PC-9 (cell line): ENCODE data around the gene MAST2. TPM values are rescaled to one million over a fixed set of nuclear protein-coding genes. Genes with fewer than 3 reads are reported as not detected.

Experiments used
- BruUV-seq: library from RNA; stranded (reverse); fragments of 400-500 nt; replicated peaks from 2 replicates; lab custom pipeline; 2021; lab: Mats Ljungman, UMichigan
- CTCF ChIA-PET: fragments of 300-600 bp; sonication (Branson Sonifier 250); formaldehyde crosslinking; loops from one replicate; lab custom pipeline; 2022; ENCODE audit warnings: antibody characterized with exemption; lab: Charles Lee
- POLR2A ChIA-PET: fragments of 300-600 bp; sonication (Branson Sonifier 250); formaldehyde crosslinking; loops from one replicate; lab custom pipeline; 2022; ENCODE audit warnings: antibody characterized with exemption; ENCODE audit not compliant: unreplicated experiment; lab: Charles Lee
- DNase-seq, 2 experiments: peaks; one replicate each; pipeline versions ENCODE4 v3.0.0 to v3.0.0-alpha.2; 2015 to 2022; ENCODE audit warnings: mixed read lengths in 1 of 2
- H2AFZ ChIP-seq: fragments of 200-600 bp; sonication (generic); 2 replicates; pipeline ENCODE4 v1.8.1; 2017; ENCODE audit warnings: antibody characterized with exemption
- H3F3A ChIP-seq: fragments of 200-600 bp; sonication (generic); 2 replicates; pipeline ENCODE4 v1.8.1; 2017; ENCODE audit warnings: antibody characterized with exemption, mild to moderate bottlenecking, low read depth; ENCODE audit not compliant: insufficient read depth
- H3K27ac ChIP-seq: fragments of 200-600 bp; sonication (generic); 2 replicates; pipeline ENCODE4 v1.6.1; 2016; ENCODE audit warnings: mixed run types
- H3K27me3 ChIP-seq: fragments of 200-600 bp; sonication (generic); 2 replicates; pipeline ENCODE4 v1.6.1; 2016; ENCODE audit warnings: low read depth, mixed run types; ENCODE audit not compliant: insufficient read depth
- H3K36me3 ChIP-seq: fragments of 200-600 bp; sonication (generic); 2 replicates; pipeline ENCODE4 v1.6.1; 2016; ENCODE audit warnings: low read depth, mixed run types
- H3K4me1 ChIP-seq: fragments of 200-600 bp; sonication (generic); replicated peaks from 2 replicates; pipeline ENCODE4 v1.6.1; 2016; ENCODE audit warnings: mixed run types; ENCODE audit not compliant: insufficient read depth
- H3K4me2 ChIP-seq: fragments of 200-600 bp; sonication (generic); 2 replicates; pipeline ENCODE4 v1.6.1; 2017; ENCODE audit warnings: mixed run types
- H3K4me3 ChIP-seq: fragments of 200-600 bp; sonication (generic); 2 replicates; pipeline ENCODE4 v1.6.1; 2016; ENCODE audit warnings: mixed run types
- H3K79me2 ChIP-seq: fragments of 200-600 bp; sonication (generic); 2 replicates; pipeline ENCODE4 v1.6.1; 2017; ENCODE audit warnings: low read depth, mixed run types
- H3K9me2 ChIP-seq: fragments of 200-600 bp; sonication (generic); 2 replicates; pipeline ENCODE4 v1.8.1; 2017; ENCODE audit warnings: mild to moderate bottlenecking; ENCODE audit not compliant: insufficient read depth
- H3K9me3 ChIP-seq: fragments of 200-600 bp; sonication (generic); 2 replicates; pipeline ENCODE4 v1.8.1; 2016; ENCODE audit warnings: low read depth; ENCODE audit not compliant: insufficient read depth
- H4K20me1 ChIP-seq: fragments of 200-600 bp; sonication (generic); 2 replicates; pipeline ENCODE4 v1.8.1; 2017; ENCODE audit not compliant: insufficient read depth
- EZH2 ChIP-seq: fragments of 200-600 bp; sonication (generic); IDR thresholded peaks from 2 replicates; pipeline ENCODE4 v1.8.0; 2017; ENCODE audit warnings: antibody characterized with exemption, low read depth
- intact Hi-C: fragments of 100-400 bp; cut with micrococcal nuclease; formaldehyde crosslinking; loops from one replicate; pipeline ENCODE4 v1.10.0; 2022; ENCODE audit not compliant: unreplicated experiment
- total RNA-seq: library from RNA; stranded (reverse); gene quantifications from 2 replicates; pipeline ENCODE4 v1.2.3, GENCODE V29; 2021
- TF ChIP-seq, protein P1 (sequence below): fragments of 200-600 bp; sonication (generic); conservative IDR thresholded peaks from 2 replicates; pipeline ENCODE4 v1.6.1; 2017; ENCODE audit warnings: mixed run types, antibody characterized with exemption, mild to moderate bottlenecking, moderate library complexity

The MAST2 gene
- total RNA-seq, 1 experiment from 2014 or later = 58.8 TPM

DNA sequence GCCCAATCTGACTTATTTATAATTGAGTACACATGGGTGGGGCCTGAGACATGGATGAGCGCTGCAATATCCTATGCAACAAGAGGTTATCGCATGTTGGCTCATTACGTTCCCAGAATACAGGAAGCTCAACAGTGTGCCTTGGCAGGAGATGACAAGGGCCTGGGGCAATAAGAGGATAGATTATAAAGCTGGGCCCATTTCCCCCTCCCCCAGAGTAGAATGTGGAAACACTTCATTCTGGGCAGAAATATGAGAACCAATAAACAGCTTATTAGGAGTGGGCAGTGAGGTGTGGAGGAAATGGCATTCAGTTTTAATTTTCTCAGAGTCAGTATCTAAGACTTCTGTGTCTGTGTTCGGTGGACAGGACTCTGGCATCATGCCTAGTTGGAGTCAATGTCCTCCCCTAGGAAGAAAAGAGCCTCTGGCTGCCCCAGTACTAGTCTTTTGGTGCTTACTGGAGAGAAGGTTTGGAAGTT lies 236.2 kb downstream of the MAST2 start:
- Histone ChIP-seq H3K4me2 (no peak overlapping the region), H3K36me3 (peaks cover 46% of the 10 kb centered on the region), H3K9me3 (no peaks in the 10 kb centered on the region), H3F3A (peaks cover 75% of the 10 kb centered on the region), H3K27ac (peak overlapping the region; percentile 53), H3K27me3 (no peaks in the 10 kb centered on the region), H2AFZ (no peak overlapping the region), H3K79me2 (peaks cover 6% of the 10 kb centered on the region; the same call in 1 of the 2 replicates), H3K4me3 (no peak overlapping the region), H3K4me1 (peaks cover 24% of the 10 kb centered on the region), H4K20me1 (no peaks in the 10 kb centered on the region), H3K9me2 (no peaks in the 10 kb centered on the region)
- intact Hi-C loops = loop anchor here (5.0 kb wide), 1 partner anchor 308 kb away; no protein-coding TSS in a partner anchor
- ChIA-PET POLR2A (interaction anchor here (0.6 kb wide), 1 partner anchor 209 kb away, joined by 3 read pairs; no protein-coding TSS in a partner anchor), CTCF (interaction anchor here (0.6 kb wide), 1 partner anchor 76 kb away, joined by 5 read pairs; no protein-coding TSS in a partner anchor)
- TF ChIP-seq, protein P1, sequence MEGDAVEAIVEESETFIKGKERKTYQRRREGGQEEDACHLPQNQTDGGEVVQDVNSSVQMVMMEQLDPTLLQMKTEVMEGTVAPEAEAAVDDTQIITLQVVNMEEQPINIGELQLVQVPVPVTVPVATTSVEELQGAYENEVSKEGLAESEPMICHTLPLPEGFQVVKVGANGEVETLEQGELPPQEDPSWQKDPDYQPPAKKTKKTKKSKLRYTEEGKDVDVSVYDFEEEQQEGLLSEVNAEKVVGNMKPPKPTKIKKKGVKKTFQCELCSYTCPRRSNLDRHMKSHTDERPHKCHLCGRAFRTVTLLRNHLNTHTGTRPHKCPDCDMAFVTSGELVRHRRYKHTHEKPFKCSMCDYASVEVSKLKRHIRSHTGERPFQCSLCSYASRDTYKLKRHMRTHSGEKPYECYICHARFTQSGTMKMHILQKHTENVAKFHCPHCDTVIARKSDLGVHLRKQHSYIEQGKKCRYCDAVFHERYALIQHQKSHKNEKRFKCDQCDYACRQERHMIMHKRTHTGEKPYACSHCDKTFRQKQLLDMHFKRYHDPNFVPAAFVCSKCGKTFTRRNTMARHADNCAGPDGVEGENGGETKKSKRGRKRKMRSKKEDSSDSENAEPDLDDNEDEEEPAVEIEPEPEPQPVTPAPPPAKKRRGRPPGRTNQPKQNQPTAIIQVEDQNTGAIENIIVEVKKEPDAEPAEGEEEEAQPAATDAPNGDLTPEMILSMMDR = no peak
- TF ChIP-seq EZH2 = no peak
- BruUV-seq = no TSS peak
- peak; percentile 23 to 63 for DNase-seq

DNA sequence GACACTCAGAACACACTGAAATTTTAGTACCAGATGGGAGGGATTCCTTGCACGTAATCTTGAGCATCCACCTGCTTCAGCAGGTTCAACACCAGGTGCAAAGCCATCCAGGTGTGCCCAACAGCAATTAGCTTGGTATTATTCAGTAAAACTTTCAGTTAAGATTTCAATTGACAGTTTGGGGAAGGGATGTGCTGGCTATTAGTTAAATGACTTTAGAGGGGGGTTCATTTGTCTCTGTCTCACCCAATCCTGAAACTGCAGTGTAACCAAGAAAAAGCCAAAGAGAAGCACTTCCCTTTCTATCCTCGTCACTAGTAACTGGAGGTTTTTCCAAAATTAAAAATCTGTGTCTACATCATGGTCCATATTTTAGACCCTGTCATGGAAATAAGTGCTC lies 238.1 kb downstream of the MAST2 start:
- no peak overlapping the region for H3K4me3 ChIP-seq
- ChIA-PET POLR2A (interaction anchor here (0.6 kb wide), 1 partner anchor 186 kb away, joined by 5 read pairs; no protein-coding TSS in a partner anchor), CTCF (interaction anchor here (0.6 kb wide), 1 partner anchor 56 kb away, joined by 14 read pairs; no protein-coding TSS in a partner anchor)
- H3K36me3 ChIP-seq = peaks cover 47% of the 10 kb centered on the region
- no peaks in the 10 kb centered on the region for H3K27me3 ChIP-seq
- H3K9me2 ChIP-seq = no peaks in the 10 kb centered on the region
- peaks cover 24% of the 10 kb centered on the region for H3K4me1 ChIP-seq
- no peaks in the 10 kb centered on the region for H3K9me3 ChIP-seq
- no peak for TF ChIP-seq EZH2
- TF ChIP-seq, protein P1 = no peak
- intact Hi-C loops = no loop called here
- no peak overlapping the region for H3K4me2 ChIP-seq
- no peak for DNase-seq
- H3F3A ChIP-seq = peaks cover 84% of the 10 kb centered on the region
- H4K20me1 ChIP-seq = no peaks in the 10 kb centered on the region
- no peak overlapping the region for H2AFZ ChIP-seq
- no TSS peak for BruUV-seq
- no peak overlapping the region for H3K27ac ChIP-seq
- peaks cover 6% of the 10 kb centered on the region; the same call in 1 of the 2 replicates for H3K79me2 ChIP-seq

DNA sequence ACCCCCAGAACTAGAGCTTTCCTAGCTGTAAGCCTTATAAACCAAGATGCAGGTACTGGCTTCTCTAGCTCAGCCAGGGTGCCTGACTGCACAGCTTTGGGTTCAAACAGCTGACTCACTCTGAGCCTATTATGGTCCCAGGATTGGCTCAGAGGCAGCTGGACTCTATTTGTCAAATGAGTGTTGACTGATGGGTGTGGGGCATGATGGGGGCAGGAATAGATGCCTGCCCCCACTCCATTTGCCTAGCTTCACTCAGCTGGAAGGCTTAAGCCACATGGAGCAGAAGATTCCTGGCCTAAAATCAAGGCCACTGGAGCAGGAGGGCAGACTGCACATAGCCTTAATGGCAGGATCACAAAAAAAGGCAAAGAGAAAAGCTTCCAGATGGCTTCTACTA lies 238.6 kb downstream of the MAST2 start:
- POLR2A ChIA-PET = no interaction called here

More for the DNA sequence above, 238.6 kb downstream of the MAST2 start:
- CTCF ChIA-PET = interaction anchor here (0.6 kb wide), 1 partner anchor 56 kb away, joined by 14 read pairs; no protein-coding TSS in a partner anchor
- TF ChIP-seq EZH2 = no peak
- TF ChIP-seq, protein P1 = no peak
- Histone ChIP-seq H3K36me3 (peaks cover 47% of the 10 kb centered on the region), H3K27ac (no peak overlapping the region), H3F3A (peaks cover 84% of the 10 kb centered on the region), H3K4me1 (peaks cover 24% of the 10 kb centered on the region), H4K20me1 (no peaks in the 10 kb centered on the region), H3K27me3 (no peaks in the 10 kb centered on the region), H3K79me2 (peaks cover 6% of the 10 kb centered on the region; the same call in 1 of the 2 replicates), H3K4me3 (no peak overlapping the region), H3K9me3 (no peaks in the 10 kb centered on the region), H3K9me2 (no peaks in the 10 kb centered on the region), H2AFZ (no peak overlapping the region), H3K4me2 (no peak overlapping the region)
- no peak for DNase-seq
- intact Hi-C loops = no loop called here
- no TSS peak for BruUV-seq
